PC-9 (cell line): ENCODE results near the gene CDK8.

Source experiments
- EZH2 ChIP-seq: fragments of 200-600 bp; sonication (generic); IDR thresholded peaks from 2 replicates; pipeline ENCODE4 v1.8.0; 2017; ENCODE audit warnings: antibody characterized with exemption, low read depth
- TF ChIP-seq, protein P1 (sequence below): fragments of 200-600 bp; sonication (generic); conservative IDR thresholded peaks from 2 replicates; pipeline ENCODE4 v1.6.1; 2017; ENCODE audit warnings: mixed run types, antibody characterized with exemption, mild to moderate bottlenecking, moderate library complexity

DNA sequence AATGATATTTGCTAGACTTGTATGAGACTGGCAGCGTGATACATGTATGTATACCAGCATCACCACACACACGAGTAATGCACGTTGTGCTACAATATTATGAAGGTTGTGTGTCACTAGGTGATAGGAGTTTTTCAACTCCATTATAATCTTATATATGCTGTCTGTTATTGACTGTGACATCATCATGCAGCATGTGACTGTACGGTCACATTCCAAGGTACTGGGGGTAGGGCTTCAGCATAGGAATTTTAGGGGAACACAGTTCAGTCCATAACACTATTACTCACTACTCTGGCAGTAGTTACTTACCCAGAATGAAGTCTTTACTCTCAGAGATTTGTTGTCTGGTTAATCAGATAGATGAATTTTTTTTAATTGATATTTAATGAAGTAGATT lies 91.1 kb downstream of the CDK8 start:
- TF ChIP-seq, protein P1, sequence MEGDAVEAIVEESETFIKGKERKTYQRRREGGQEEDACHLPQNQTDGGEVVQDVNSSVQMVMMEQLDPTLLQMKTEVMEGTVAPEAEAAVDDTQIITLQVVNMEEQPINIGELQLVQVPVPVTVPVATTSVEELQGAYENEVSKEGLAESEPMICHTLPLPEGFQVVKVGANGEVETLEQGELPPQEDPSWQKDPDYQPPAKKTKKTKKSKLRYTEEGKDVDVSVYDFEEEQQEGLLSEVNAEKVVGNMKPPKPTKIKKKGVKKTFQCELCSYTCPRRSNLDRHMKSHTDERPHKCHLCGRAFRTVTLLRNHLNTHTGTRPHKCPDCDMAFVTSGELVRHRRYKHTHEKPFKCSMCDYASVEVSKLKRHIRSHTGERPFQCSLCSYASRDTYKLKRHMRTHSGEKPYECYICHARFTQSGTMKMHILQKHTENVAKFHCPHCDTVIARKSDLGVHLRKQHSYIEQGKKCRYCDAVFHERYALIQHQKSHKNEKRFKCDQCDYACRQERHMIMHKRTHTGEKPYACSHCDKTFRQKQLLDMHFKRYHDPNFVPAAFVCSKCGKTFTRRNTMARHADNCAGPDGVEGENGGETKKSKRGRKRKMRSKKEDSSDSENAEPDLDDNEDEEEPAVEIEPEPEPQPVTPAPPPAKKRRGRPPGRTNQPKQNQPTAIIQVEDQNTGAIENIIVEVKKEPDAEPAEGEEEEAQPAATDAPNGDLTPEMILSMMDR = no peak
- TF ChIP-seq EZH2 = no peak
